SK-N-SH (cell line): ENCODE results near the gene KHDC3L.

Experiments
- CTCF ChIP-seq: fragments of 200-600 bp; sonication (generic); IDR thresholded peaks from 2 replicates; pipeline ENCODE4 v1.6.1; 2017; ENCODE audit warnings: antibody characterized with exemption, mild to moderate bottlenecking, moderate library complexity
- EP300 ChIP-seq, 2 experiments: IDR thresholded peaks; 2 replicates each; pipeline versions ENCODE4 v1.4.0 to v1.6.1; 2012; ENCODE audit warnings: borderline replicate concordance in 1 of 2, low read depth in 1 of 2, low read length in 1 of 2
- EZH2phosphoT487 ChIP-seq: fragments of 200-600 bp; sonication (generic); IDR thresholded peaks from 2 replicates; pipeline ENCODE4 v1.6.1; 2017; ENCODE audit warnings: low read depth, mixed run types, mild to moderate bottlenecking, antibody characterized with exemption, moderate library complexity, borderline replicate concordance
- FOXM1 ChIP-seq: IDR thresholded peaks from 2 replicates; pipeline ENCODE4 v1.4.0; 2012; ENCODE audit warnings: low read depth, mild to moderate bottlenecking
- RAD21 ChIP-seq: IDR thresholded peaks from 2 replicates; pipeline ENCODE4 v1.6.1; 2012; ENCODE audit warnings: mild to moderate bottlenecking, low read length
- TEAD4 ChIP-seq: IDR thresholded peaks from 2 replicates; pipeline ENCODE4 v1.4.0; 2012; ENCODE audit warnings: mild to moderate bottlenecking, borderline replicate concordance; ENCODE audit not compliant: insufficient read depth
- USF1 ChIP-seq: IDR thresholded peaks from 2 replicates; pipeline ENCODE4 v1.4.0; 2012; ENCODE audit warnings: low read depth, borderline replicate concordance
- USF2 ChIP-seq: fragments of 150-350 bp; IDR thresholded peaks from 2 replicates; pipeline ENCODE4 v1.6.1; 2017; ENCODE audit warnings: antibody characterized with exemption, low read length, low read depth, borderline replicate concordance

- TF ChIP-seq USF1 (no peak), EZH2phosphoT487 (no peak), CTCF (no peak), FOXM1 (no peak), TEAD4 (no peak), EP300 (IDR thresholded peaks at IDR 0.05; ENCODE audit: borderline replicate concordance in 1 of 2, low read depth in 1 of 2, low read length in 1 of 2) (no peak), USF2 (no peak), RAD21 (no peak)
Observed at GRCh38 chr6:73371984-73372383, 9.5 kb downstream of the KHDC3L start.
